Fibroblast of peridontal ligament (primary cell): ENCODE data around the gene FLT3.

Experiments used
- DNase-seq: peaks from one replicate; pipeline ENCODE4 v3.0.0-alpha.2; 2010; ENCODE audit errors: extremely low read depth

Gene FLT3

GRCh38 chr13:28001837-28002473 lies 98.4 kb downstream of the FLT3 start:
- no peak for DNase-seq

GRCh38 chr13:28001049-28001448 lies 99.3 kb downstream of the FLT3 start:
- no peak for DNase-seq

GRCh38 chr13:28000567-28000966 lies 99.8 kb downstream of the FLT3 start:
- no peak for DNase-seq

GRCh38 chr13:27997904-27998522 lies 102.4 kb downstream of the FLT3 start:
- peak; percentile 10 for DNase-seq

- no peak for DNase-seq
Observed at GRCh38 chr13:27991881-27992280, 108.5 kb downstream of the FLT3 start.

- no peak for DNase-seq
Observed at GRCh38 chr13:27988520-27988919, 111.9 kb downstream of the FLT3 start, which contains the start of gene URAD. URAD (minus strand) TSS chr13:27988693; CDS start chr13:27988637, 56 bp downstream.

- no peak for DNase-seq
Observed at GRCh38 chr13:27985600-27985999, 114.8 kb downstream of the FLT3 start.

GRCh38 chr13:27982361-27982760 lies 118.0 kb downstream of the FLT3 start:
- no peak for DNase-seq

- DNase-seq = no peak
Observed at GRCh38 chr13:27981006-27981708, 119.2 kb downstream of the FLT3 start.

GRCh38 chr13:27980280-27980998 lies 119.9 kb downstream of the FLT3 start:
- DNase-seq = no peak

GRCh38 chr13:27979765-27980279 lies 120.6 kb downstream of the FLT3 start:
- no peak for DNase-seq

GRCh38 chr13:27979001-27979643 lies 121.3 kb downstream of the FLT3 start:
- no peak for DNase-seq

GRCh38 chr13:27978301-27978968 lies 121.9 kb downstream of the FLT3 start:
- DNase-seq = no peak

- no peak for DNase-seq
Observed at GRCh38 chr13:27977476-27978300, 122.7 kb downstream of the FLT3 start.

- DNase-seq = no peak
Observed at GRCh38 chr13:27976362-27977091, 123.8 kb downstream of the FLT3 start.

GRCh38 chr13:27975564-27976361 lies 124.6 kb downstream of the FLT3 start:
- no peak for DNase-seq

- no peak for DNase-seq
Observed at GRCh38 chr13:27973961-27974662, 126.3 kb downstream of the FLT3 start.

GRCh38 chr13:27973291-27973690 lies 127.1 kb downstream of the FLT3 start:
- no peak for DNase-seq
